HepG2 (cell line): ENCODE results near the gene GGT1. TPM values are rescaled to one million over a fixed set of nuclear protein-coding genes. Genes with fewer than 3 reads are reported as not detected.
A peak's percentile ranks its signal among the peaks of the same experiment; 100 is the strongest.
"Not testable (repeated sequence)": the region's sequence is repeated elsewhere in the genome, so short reads cannot be mapped to it uniquely, and the experiment has no call there.

Experiments
- ELF1 ChIP-seq: sonication (generic); formaldehyde crosslinking; IDR thresholded peaks from 2 replicates; pipeline ENCODE4 v1.4.0; 2020; ENCODE audit warnings: missing genetic modification reagents
- ELF4 ChIP-seq: sonication (generic); formaldehyde crosslinking; IDR thresholded peaks from 2 replicates; pipeline ENCODE4 v1.5.0; 2020; ENCODE audit warnings: missing genetic modification reagents, mild to moderate bottlenecking, moderate library complexity, borderline replicate concordance
- HNF1A ChIP-seq, 2 experiments: sonication (generic) in 1 of 2; formaldehyde crosslinking in 1 of 2; IDR thresholded peaks; 2 replicates each; pipeline versions ENCODE4 v1.4.0 to v1.6.1; 2016 to 2020; ENCODE audit warnings: borderline replicate concordance in 1 of 2, low read depth in 1 of 2, mild to moderate bottlenecking in 1 of 2, missing genetic modification reagents in 1 of 2
- HNF1B ChIP-seq: sonication (generic); formaldehyde crosslinking; IDR thresholded peaks from 2 replicates; pipeline ENCODE4 v1.5.1; 2020; ENCODE audit warnings: mild to moderate bottlenecking, moderate library complexity, missing genetic modification reagents
- PAXIP1 ChIP-seq: sonication (generic); formaldehyde crosslinking; conservative IDR thresholded peaks from 2 replicates; pipeline ENCODE4 v1.4.0; 2020; ENCODE audit warnings: mild to moderate bottlenecking, missing genetic modification reagents, moderate library complexity
- SKI ChIP-seq: fragments of 450-650 bp; IDR thresholded peaks from one replicate; pipeline ENCODE4 v1.6.1; 2018; ENCODE audit warnings: mild to moderate bottlenecking; ENCODE audit not compliant: partially characterized antibody
- ZKSCAN8 ChIP-seq: IDR thresholded peaks from 2 replicates; pipeline ENCODE4 v1.6.1; 2016; ENCODE audit warnings: borderline replicate concordance, missing genetic modification reagents, missing compliant biosample characterization
- ZMYM2 ChIP-seq: sonication (generic); formaldehyde crosslinking; IDR thresholded peaks from 2 replicates; pipeline ENCODE4 v1.8.0; 2022; ENCODE audit warnings: mild to moderate bottlenecking, missing genetic modification reagents
- ZNF687 ChIP-seq: sonication (generic); formaldehyde crosslinking; IDR thresholded peaks from 2 replicates; pipeline ENCODE4 v1.5.1; 2020; ENCODE audit warnings: mild to moderate bottlenecking, missing genetic modification reagents, moderate library complexity
- polyA plus RNA-seq, 8 experiments: library from polyadenylated mRNA; depleted of rRNA in 3 of 8; stranded (reverse) in 7 of 8; unstranded in 1 of 8; fragments of >200 nt; fragmentation: Illumina TruSeq in 4 of 8; extraction: Trizol in 4 of 8; gene quantifications; 2 replicates each; pipeline versions ENCODE4 v1.2.1 to v1.2.3, GENCODE V29; 2011 to 2016; ENCODE audit warnings: low read depth in 4 of 8, missing spikeins in 1 of 8, mixed read lengths in 1 of 8; ENCODE audit not compliant: insufficient read depth in 1 of 8
- total RNA-seq, 5 experiments: library from RNA; depleted of rRNA; stranded (reverse); fragments of >200 nt; fragmentation: Illumina TruSeq; extraction: Trizol; gene quantifications; 2 replicates each; pipeline ENCODE4 v1.2.3, GENCODE V29; 2016; ENCODE audit warnings: low read depth in 1 of 5

The GGT1 gene
- total and polyA plus RNA-seq, 2 of the 13 experiments (the other 11 are each of a cell fraction or from before 2014, with no cell fraction given) = 29.9 to 103 TPM

GRCh38 chr22:24602105-24602749, 766 bp upstream of the GGT1 start (continued):
- not testable (repeated sequence) for TF ChIP-seq HNF1A (IDR thresholded peaks at IDR 0.05; ENCODE audit: low read depth)
- TF ChIP-seq HNF1A (CRISPR knock-in tag; IDR thresholded peaks at IDR 0.05; ENCODE audit: borderline replicate concordance) = peak; percentile 0; the same call in 1 of the 2 replicates
- TF ChIP-seq PAXIP1 (CRISPR knock-in tag) = peak; percentile 31; the same call in 1 of the 2 replicates
- 0 out of 2 replicates have a peak, but pooled peaks have one; percentile 32 for TF ChIP-seq ELF4
- 0 out of 2 replicates have a peak, but pooled peaks have one; percentile 21 for TF ChIP-seq ZKSCAN8 (CRISPR knock-in tag)
- 0 out of 2 replicates have a peak, but pooled peaks have one; percentile 1 for TF ChIP-seq HNF1B (CRISPR knock-in tag)
- TF ChIP-seq ZNF687 (CRISPR knock-in tag) = peak; percentile 76
- TF ChIP-seq ELF1 (CRISPR knock-in tag) = peak; percentile 30; the same call in 1 of the 2 replicates
- peak; percentile 51 for TF ChIP-seq SKI
- 0 out of 2 replicates have a peak, but pooled peaks have one; percentile 28 for TF ChIP-seq ZMYM2 (CRISPR knock-in tag)
